ENCODE measurements around the gene EPB41L5.
"Not testable (repeated sequence)": the region's sequence is repeated elsewhere in the genome, so short reads cannot be mapped to it uniquely, and the experiment has no call there.

Gene EPB41L5

GRCh38 chr2:120141300-120142069 is 128.6 kb downstream of the EPB41L5 start:
- no peak for DNase-seq (ENCODE audit: low spot score)

GRCh38 chr2:120142528-120143219 is 129.8 kb downstream of the EPB41L5 start:
- no peak for DNase-seq (ENCODE audit: low spot score)

- no peak for DNase-seq (ENCODE audit: low spot score)
Observed at GRCh38 chr2:120148229-120148628, 135.4 kb downstream of the EPB41L5 start.

GRCh38 chr2:120148669-120149068 is 135.8 kb downstream of the EPB41L5 start:
- no peak for DNase-seq (ENCODE audit: low spot score)

- DNase-seq (ENCODE audit: low spot score), result no peak
Observed at GRCh38 chr2:120149406-120149805, 136.5 kb downstream of the EPB41L5 start.

- DNase-seq (ENCODE audit: low spot score), result no peak
Observed at GRCh38 chr2:120150040-120150482, 137.2 kb downstream of the EPB41L5 start.

- DNase-seq (ENCODE audit: low spot score), result no peak
Observed at GRCh38 chr2:120155308-120155707, 142.4 kb downstream of the EPB41L5 start.

- not testable (repeated sequence) for DNase-seq (ENCODE audit: low spot score)
Observed at GRCh38 chr2:120158658-120159057, 145.8 kb downstream of the EPB41L5 start.

- DNase-seq (ENCODE audit: low spot score), result no peak
Observed at GRCh38 chr2:120161190-120161589, 148.3 kb downstream of the EPB41L5 start.

GRCh38 chr2:120162716-120163115 is 149.8 kb downstream of the EPB41L5 start:
- DNase-seq (ENCODE audit: low spot score), result no peak

GRCh38 chr2:120167272-120167671 is 154.4 kb downstream of the EPB41L5 start:
- no peak for DNase-seq (ENCODE audit: low spot score)

- DNase-seq (ENCODE audit: low spot score), result no peak
Observed at GRCh38 chr2:120169020-120169419, 156.1 kb downstream of the EPB41L5 start.

- peak; percentile 78 for DNase-seq (ENCODE audit: low spot score)
Observed at GRCh38 chr2:120174963-120175581, 162.2 kb downstream of the EPB41L5 start.

GRCh38 chr2:120176526-120176925 is 163.6 kb downstream of the EPB41L5 start:
- DNase-seq (ENCODE audit: low spot score), result no peak

GRCh38 chr2:120177001-120177621 is 164.2 kb downstream of the EPB41L5 start:
- DNase-seq (ENCODE audit: low spot score), result no peak

GRCh38 chr2:120177973-120178372 is 165.1 kb downstream of the EPB41L5 start:
- DNase-seq (ENCODE audit: low spot score), result no peak

- DNase-seq (ENCODE audit: low spot score), result peak; percentile 37
Observed at GRCh38 chr2:120179396-120179795, 166.5 kb downstream of the EPB41L5 start.

GRCh38 chr2:120180066-120180465 is 167.2 kb downstream of the EPB41L5 start:
- no peak for DNase-seq (ENCODE audit: low spot score)

- DNase-seq (ENCODE audit: low spot score), result no peak
Observed at GRCh38 chr2:120182019-120182560, 169.2 kb downstream of the EPB41L5 start.

- no peak for DNase-seq (ENCODE audit: low spot score)
Observed at GRCh38 chr2:120189189-120189588, 176.3 kb downstream of the EPB41L5 start.

GRCh38 chr2:120192280-120192679 is 179.4 kb downstream of the EPB41L5 start:
- no peak for DNase-seq (ENCODE audit: low spot score)

- no peak for DNase-seq (ENCODE audit: low spot score)
Observed at GRCh38 chr2:120195553-120195952, 182.7 kb downstream of the EPB41L5 start.

All from cerebellar cortex (tissue), 1 donor.